CD14-positive monocyte (primary cell): ENCODE measurements around the gene C1RL. TPM values are rescaled to one million over a fixed set of nuclear protein-coding genes. Genes with fewer than 3 reads are reported as not detected.
A peak's percentile ranks its signal among the peaks of the same experiment; 100 is the strongest.

Source experiments
- DNase-seq, 3 donors: peaks; one replicate each; pipeline ENCODE4 v3.0.0-alpha.2; 2011 to 2022
- H2AFZ ChIP-seq: 2 replicates; pipeline ENCODE4 v1.6.0; 2012; ENCODE audit warnings: mild to moderate bottlenecking, low read depth, low read length, inconsistent platforms; ENCODE audit not compliant: insufficient read depth, poor library complexity, severe bottlenecking
- H3K27ac ChIP-seq, 2 donors: 1 replicate in 1 of 2; 2 replicates in 1 of 2; pipeline ENCODE4 v1.5.1; 2012 to 2013; ENCODE audit warnings: low read length in 2 of 2, control low read depth in 1 of 2, inconsistent platforms in 1 of 2, low read depth in 1 of 2, mild to moderate bottlenecking in 1 of 2
- H3K27me3 ChIP-seq, 2 donors: one replicate each; pipeline versions ENCODE4 v1.6.0 to v1.6.1; 2011 to 2013; ENCODE audit warnings: low read length in 2 of 2; ENCODE audit not compliant: control insufficient read depth in 2 of 2, insufficient read depth in 2 of 2
- H3K36me3 ChIP-seq, 2 donors: replicated peaks in 1 of 2; 1 replicate in 1 of 2; 2 replicates in 1 of 2; pipeline versions ENCODE4 v1.5.1 to v1.6.1; 2012 to 2013; ENCODE audit warnings: low read length in 2 of 2, control low read depth in 1 of 2, inconsistent platforms in 1 of 2, mild to moderate bottlenecking in 1 of 2; ENCODE audit not compliant: insufficient read depth in 2 of 2, control insufficient read depth in 1 of 2
- H3K4me1 ChIP-seq, 2 donors: 1 replicate in 1 of 2; 2 replicates in 1 of 2; pipeline versions ENCODE4 v1.5.1 to v1.6.1; 2012 to 2013; ENCODE audit warnings: low read length in 2 of 2, control low read depth in 1 of 2, inconsistent platforms in 1 of 2, mild to moderate bottlenecking in 1 of 2, moderate library complexity in 1 of 2; ENCODE audit not compliant: insufficient read depth in 2 of 2, control insufficient read depth in 1 of 2
- H3K4me2 ChIP-seq: replicated peaks from 2 replicates; pipeline ENCODE3; 2012; ENCODE audit warnings: low read length, moderate library complexity, mild to moderate bottlenecking; ENCODE audit not compliant: poor library complexity, severe bottlenecking; ENCODE audit errors: extremely low read depth
- H3K4me3 ChIP-seq, 3 experiments: fragments of 200-600 bp in 1 of 3; sonication (generic) in 1 of 3; replicated peaks in 1 of 3; 1 replicate in 2 of 3; 2 replicates in 1 of 3; pipeline ENCODE4 v1.5.1; 2011 to 2013; ENCODE audit warnings: low read length in 3 of 3, mild to moderate bottlenecking in 3 of 3, control low read depth in 2 of 3, low read depth in 2 of 3, inconsistent platforms in 1 of 3, moderate library complexity in 1 of 3
- H3K79me2 ChIP-seq: 2 replicates; pipeline ENCODE4 v1.6.0; 2012; ENCODE audit warnings: mild to moderate bottlenecking, control low read depth, inconsistent platforms, low read length, moderate library complexity; ENCODE audit not compliant: insufficient read depth
- H3K9ac ChIP-seq: 2 replicates; pipeline ENCODE4 v1.6.0; 2017; ENCODE audit warnings: low read length, mild to moderate bottlenecking; ENCODE audit not compliant: insufficient read depth, poor library complexity, severe bottlenecking
- H3K9me3 ChIP-seq, 2 donors: replicated peaks in 1 of 2; 1 replicate in 1 of 2; 2 replicates in 1 of 2; pipeline versions ENCODE4 v1.5.1 to v1.6.1; 2012 to 2013; ENCODE audit warnings: low read length in 2 of 2, control low read depth in 1 of 2; ENCODE audit not compliant: control insufficient read depth in 1 of 2, insufficient read depth in 1 of 2
- H4K20me1 ChIP-seq: 2 replicates; pipeline ENCODE4 v1.6.0; 2012; ENCODE audit warnings: mild to moderate bottlenecking, low read length, control low read depth, moderate library complexity; ENCODE audit not compliant: insufficient read depth
- H3K27ac Mint-ChIP-seq, 7 donors: one replicate each; pipeline ENCODE4 v1.8.0; 2020; ENCODE audit warnings: mild to moderate bottlenecking in 7 of 7, mixed read lengths in 7 of 7, moderate library complexity in 6 of 7, inconsistent platforms in 2 of 7
- H3K27me3 Mint-ChIP-seq, 3 donors: one replicate each; pipeline ENCODE4 v1.8.0; 2021 to 2022; ENCODE audit warnings: low read depth in 3 of 3, mild to moderate bottlenecking in 3 of 3, mixed read lengths in 3 of 3, moderate library complexity in 3 of 3, inconsistent platforms in 1 of 3
- H3K36me3 Mint-ChIP-seq, 2 donors: one replicate each; pipeline ENCODE4 v1.8.0; 2020; ENCODE audit warnings: mixed read lengths in 2 of 2, inconsistent platforms in 1 of 2, mild to moderate bottlenecking in 1 of 2
- H3K4me1 Mint-ChIP-seq: one replicate; pipeline ENCODE4 v1.8.0; 2020; ENCODE audit warnings: mild to moderate bottlenecking, mixed read lengths
- H3K4me3 Mint-ChIP-seq, 2 donors: one replicate each; pipeline ENCODE4 v1.8.0; 2020; ENCODE audit warnings: mild to moderate bottlenecking in 2 of 2, mixed read lengths in 2 of 2, moderate library complexity in 1 of 2
- H3K9me3 Mint-ChIP-seq, 7 donors: one replicate each; pipeline ENCODE4 v1.8.0; 2020 to 2022; ENCODE audit warnings: mixed read lengths in 7 of 7, mild to moderate bottlenecking in 6 of 7, moderate library complexity in 6 of 7, inconsistent platforms in 2 of 7
- WGBS: methylation state at CpG from one replicate; pipeline ENCODE4 v1.1.5; 2013; ENCODE audit warnings: missing lambda C conversion rate; ENCODE audit not compliant: insufficient coverage; 5-methylcytosine and 5-hydroxymethylcytosine counted together
- intact Hi-C, 2 donors: fragments of 100-400 bp; cut with micrococcal nuclease; formaldehyde crosslinking; loops; one replicate each; pipeline versions ENCODE4 v1.15.0 to v1.15.1; 2023
- polyA plus RNA-seq, 3 donors: library from polyadenylated mRNA; depleted of rRNA in 1 of 3; unstranded in 2 of 3; stranded (reverse) in 1 of 3; fragments of 300-500 nt in 2 of 3; fragments of >200 nt in 1 of 3; fragmentation: Illumina TruSeq in 2 of 3; gene quantifications; 1 replicate in 2 of 3; 2 replicates in 1 of 3; pipeline ENCODE4 v1.2.3, GENCODE V29; 2012 to 2021
- TF ChIP-seq, protein P1 (sequence below): fragments of 200-600 bp; IDR thresholded peaks from one replicate; pipeline ENCODE4 v1.8.0; 2022; ENCODE audit warnings: antibody characterized with exemption, mild to moderate bottlenecking

Gene C1RL
- polyA plus RNA-seq, 3 donors, result 4.8 to 27.9 (median 5.6) TPM

DNA sequence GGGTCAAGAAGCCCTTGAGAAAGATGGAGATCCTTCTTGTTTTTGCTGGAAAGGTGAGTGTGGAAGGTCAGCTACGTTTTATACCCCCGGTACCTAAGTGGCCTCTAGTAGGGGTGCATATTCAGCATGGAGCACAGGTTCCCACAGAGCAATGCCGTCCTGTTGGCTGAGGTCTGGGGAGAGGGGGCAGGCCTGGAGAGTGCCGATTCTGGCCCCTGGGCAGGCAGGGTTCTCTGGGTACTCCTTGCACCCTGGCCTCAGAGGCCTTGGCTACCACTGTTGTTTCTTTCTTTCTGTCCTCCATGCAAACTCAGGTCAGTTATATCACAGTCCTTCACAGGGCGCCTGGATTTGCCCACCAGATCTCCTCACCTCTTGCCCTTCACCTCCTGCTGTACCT lies 11.2 kb upstream of the C1RL start:
- TF ChIP-seq, protein P1, sequence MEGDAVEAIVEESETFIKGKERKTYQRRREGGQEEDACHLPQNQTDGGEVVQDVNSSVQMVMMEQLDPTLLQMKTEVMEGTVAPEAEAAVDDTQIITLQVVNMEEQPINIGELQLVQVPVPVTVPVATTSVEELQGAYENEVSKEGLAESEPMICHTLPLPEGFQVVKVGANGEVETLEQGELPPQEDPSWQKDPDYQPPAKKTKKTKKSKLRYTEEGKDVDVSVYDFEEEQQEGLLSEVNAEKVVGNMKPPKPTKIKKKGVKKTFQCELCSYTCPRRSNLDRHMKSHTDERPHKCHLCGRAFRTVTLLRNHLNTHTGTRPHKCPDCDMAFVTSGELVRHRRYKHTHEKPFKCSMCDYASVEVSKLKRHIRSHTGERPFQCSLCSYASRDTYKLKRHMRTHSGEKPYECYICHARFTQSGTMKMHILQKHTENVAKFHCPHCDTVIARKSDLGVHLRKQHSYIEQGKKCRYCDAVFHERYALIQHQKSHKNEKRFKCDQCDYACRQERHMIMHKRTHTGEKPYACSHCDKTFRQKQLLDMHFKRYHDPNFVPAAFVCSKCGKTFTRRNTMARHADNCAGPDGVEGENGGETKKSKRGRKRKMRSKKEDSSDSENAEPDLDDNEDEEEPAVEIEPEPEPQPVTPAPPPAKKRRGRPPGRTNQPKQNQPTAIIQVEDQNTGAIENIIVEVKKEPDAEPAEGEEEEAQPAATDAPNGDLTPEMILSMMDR, result no peak
- Histone ChIP-seq H3K27me3 (no peaks in the 10 kb centered on the region), H4K20me1 (no peaks in the 10 kb centered on the region), H2AFZ (no peak overlapping the region), H3K79me2 (no peaks in the 10 kb centered on the region), H3K36me3 (peaks cover 0 to 4% of the 10 kb centered on the region in 2 donors), H3K4me2 (no peak overlapping the region), H3K4me1 (peaks cover 4 to 8% of the 10 kb centered on the region in 2 donors), H3K9ac (no peak overlapping the region), H3K4me3 (no peak overlapping the region), H3K9me3 (no peaks in the 10 kb centered on the region), H3K27ac (no peak overlapping the region)
- DNase-seq, result no peak
- Mint-ChIP-seq H3K4me3 (no peak overlapping the region), H3K36me3 (peaks cover 25 to 33% of the 10 kb centered on the region in 2 donors), H3K4me1 (peaks cover 12% of the 10 kb centered on the region), H3K9me3 (peaks cover 3 to 9% (median 5%) of the 10 kb centered on the region in 7 donors), H3K27me3 (peaks cover 0 to 11% (median 1%) of the 10 kb centered on the region in 3 donors), H3K27ac (no peak overlapping the region)
- intact Hi-C loops, result no loop called here
- 94% methylated on average over 4 of the region's 5 CpGs for WGBS

DNA sequence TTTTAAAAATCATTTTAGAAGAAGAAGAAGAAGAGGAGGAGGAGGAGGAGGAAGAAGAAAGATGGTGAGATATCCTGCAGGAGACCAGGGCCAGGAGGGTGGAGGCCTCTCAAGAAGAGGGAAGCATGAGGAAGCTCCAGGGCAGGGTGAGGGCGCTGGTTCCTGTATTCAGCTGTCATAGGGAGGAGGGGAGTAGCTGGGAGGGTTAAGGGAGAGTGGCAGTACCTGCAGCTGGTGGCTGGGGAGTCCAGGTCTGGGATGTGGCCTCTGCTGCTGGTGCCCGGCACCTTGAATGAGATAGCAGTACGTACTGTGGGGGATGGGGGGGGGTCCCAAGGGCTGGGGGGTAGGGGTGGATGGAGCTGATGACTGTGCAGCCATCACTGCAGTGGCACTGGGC lies 9.9 kb upstream of the C1RL start:
- TF ChIP-seq, protein P1, result no peak
- H3K9ac ChIP-seq, result no peak overlapping the region
- H3K27me3 ChIP-seq, result no peaks in the 10 kb centered on the region
- H3K4me3 ChIP-seq, result no peak overlapping the region
- no peaks in the 10 kb centered on the region for H3K9me3 ChIP-seq
- no peak overlapping the region for H2AFZ ChIP-seq
- Mint-ChIP-seq H3K36me3 (peaks cover 37 to 44% of the 10 kb centered on the region in 2 donors), H3K4me3 (no peak overlapping the region), H3K27ac (peak overlapping the region in 1 of 7 donors; percentile 6), H3K27me3 (peaks cover 0 to 4% (median 1%) of the 10 kb centered on the region in 3 donors), H3K9me3 (peaks cover 3 to 9% (median 6%) of the 10 kb centered on the region in 7 donors), H3K4me1 (peaks cover 12% of the 10 kb centered on the region)
- H3K79me2 ChIP-seq, result no peaks in the 10 kb centered on the region
- peaks cover 4 to 8% of the 10 kb centered on the region in 2 donors for H3K4me1 ChIP-seq
- H3K4me2 ChIP-seq, result no peak overlapping the region
- intact Hi-C loops, result loop anchor here in 1 of 2 donors (10.0 kb wide), 1 partner anchor 94 kb away; no protein-coding TSS in a partner anchor
- H4K20me1 ChIP-seq, result no peaks in the 10 kb centered on the region
- DNase-seq, result no peak
- H3K27ac ChIP-seq, result no peak overlapping the region
- WGBS, result 27% methylated on average over 1 of the region's 3 CpGs
- peaks cover 0 to 7% of the 10 kb centered on the region in 2 donors for H3K36me3 ChIP-seq
